ENCODE data around the gene EPHX1. TPM values are rescaled to one million over a fixed set of nuclear protein-coding genes. Genes with fewer than 3 reads are reported as not detected.

EPHX1 gene
- total and polyA plus RNA-seq, 2 donors (not counting 1 experiment from before 2014, with no cell fraction given): 0.75 to 4.2 TPM

GRCh38 chr1:225825607-225826007 is 15.7 kb downstream of the EPHX1 start:
- no peak overlapping the region for H3K4me2 ChIP-seq (replicated peaks; ENCODE audit: low read depth, low read length, poor library complexity, severe bottlenecking)
- DNase-seq (no peak), ATAC-seq (ENCODE audit: low read depth) (no peak)
- no peaks in the 10 kb centered on the region for H3K9me3 ChIP-seq (ENCODE audit: control extremely low read depth in 1 of 3, control insufficient read depth in 2 of 3, insufficient read depth in 1 of 3, low read length in 2 of 3)
- Mint-ChIP-seq H3K4me1 (no peaks in the 10 kb centered on the region), H3K4me3 (no peak overlapping the region), H3K27ac (no peak overlapping the region), H3K9me3 (ENCODE audit: insufficient read depth) (no peaks in the 10 kb centered on the region), H3K27me3 (no peaks in the 10 kb centered on the region)
- POLR2A ChIA-PET: no interaction called here
- H3K27me3 ChIP-seq (replicated peaks in 1 of 4; ENCODE audit: control extremely low read depth in 1 of 4, control insufficient read depth in 3 of 4, insufficient read depth in 4 of 4, low read length in 3 of 4): peaks cover 0 to 2% (median 0%) of the 10 kb centered on the region in 4 experiments
- no peaks in the 10 kb centered on the region for H4K20me1 ChIP-seq (ENCODE audit: control insufficient read depth, insufficient read depth, low read length, poor library complexity, severe bottlenecking)
- no peak overlapping the region for H2AFZ ChIP-seq (ENCODE audit: insufficient read depth, low read depth, low read length, poor library complexity, severe bottlenecking)
- no peaks in the 10 kb centered on the region for H3K4me1 ChIP-seq (ENCODE audit: control insufficient read depth in 2 of 2, insufficient read depth in 2 of 2, low read length in 2 of 2)
- TF ChIP-seq EZH2 (IDR thresholded peaks at IDR 0.05; ENCODE audit: borderline replicate concordance, insufficient read depth, low read depth, low read length, poor library complexity, severe bottlenecking): no peak
- no peak for TF ChIP-seq CTCF (IDR thresholded peaks at IDR 0.05)
- H3K27ac ChIP-seq (ENCODE audit: low read length in 2 of 2): no peak overlapping the region
- H3K9ac ChIP-seq (ENCODE audit: low read length): no peak overlapping the region
- CTCF ChIA-PET: interaction anchor here (0.5 kb wide), 1 partner anchor 1970 kb away, joined by 3 read pairs; no protein-coding TSS in a partner anchor
- H3K79me2 ChIP-seq (ENCODE audit: control insufficient read depth, insufficient read depth, low read length): no peaks in the 10 kb centered on the region
- 76% methylated on average over 5 of the region's 7 CpGs for WGBS (ENCODE audit: insufficient coverage)
- H3K36me3 ChIP-seq (replicated peaks in 1 of 2; ENCODE audit: control extremely low read depth in 1 of 2, control insufficient read depth in 1 of 2, extremely low read depth in 1 of 2, insufficient read depth in 2 of 2, low read length in 1 of 2): no peaks in the 10 kb centered on the region
- intact Hi-C loops (cut with micrococcal nuclease): no loop called here
- H3K4me3 ChIP-seq (ENCODE audit: control extremely low read depth in 1 of 5, extremely low read depth in 1 of 5, insufficient read depth in 1 of 5, low read depth in 2 of 5, low read length in 4 of 5): no peak overlapping the region

GRCh38 chr1:225827076-225827475 is 17.2 kb downstream of the EPHX1 start:
- no peak overlapping the region for H3K4me3 Mint-ChIP-seq
- H3K4me1 Mint-ChIP-seq: no peaks in the 10 kb centered on the region
- peaks cover 0 to 2% (median 0%) of the 10 kb centered on the region in 4 experiments for H3K27me3 ChIP-seq (replicated peaks in 1 of 4; ENCODE audit: control extremely low read depth in 1 of 4, control insufficient read depth in 3 of 4, insufficient read depth in 4 of 4, low read length in 3 of 4)
- no peaks in the 10 kb centered on the region for H3K79me2 ChIP-seq (ENCODE audit: control insufficient read depth, insufficient read depth, low read length)
- WGBS (ENCODE audit: insufficient coverage): 79% methylated on average over 8 of the region's 8 CpGs
- H3K4me1 ChIP-seq (ENCODE audit: control insufficient read depth in 2 of 2, insufficient read depth in 2 of 2, low read length in 2 of 2): no peaks in the 10 kb centered on the region
- CTCF ChIA-PET: interaction anchor here (0.9 kb wide), 1 partner anchor 92 kb away, joined by 3 read pairs; no protein-coding TSS in a partner anchor
- no peak overlapping the region for H3K4me2 ChIP-seq (replicated peaks; ENCODE audit: low read depth, low read length, poor library complexity, severe bottlenecking)
- no peak overlapping the region for H3K27ac Mint-ChIP-seq
- DNase-seq: no peak
- no peak overlapping the region for H3K27ac ChIP-seq (ENCODE audit: low read length in 2 of 2)
- no peaks in the 10 kb centered on the region for H4K20me1 ChIP-seq (ENCODE audit: control insufficient read depth, insufficient read depth, low read length, poor library complexity, severe bottlenecking)
- intact Hi-C loops (cut with micrococcal nuclease): no loop called here
- no peak for ATAC-seq (ENCODE audit: low read depth)
- no peak overlapping the region for H3K4me3 ChIP-seq (ENCODE audit: control extremely low read depth in 1 of 5, extremely low read depth in 1 of 5, insufficient read depth in 1 of 5, low read depth in 2 of 5, low read length in 4 of 5)
- no peak overlapping the region for H2AFZ ChIP-seq (ENCODE audit: insufficient read depth, low read depth, low read length, poor library complexity, severe bottlenecking)
- no peaks in the 10 kb centered on the region for H3K27me3 Mint-ChIP-seq
- POLR2A ChIA-PET: no interaction called here
- no peaks in the 10 kb centered on the region for H3K9me3 ChIP-seq (ENCODE audit: control extremely low read depth in 1 of 3, control insufficient read depth in 2 of 3, insufficient read depth in 1 of 3, low read length in 2 of 3)
- no peak overlapping the region for H3K9ac ChIP-seq (ENCODE audit: low read length)
- no peaks in the 10 kb centered on the region for H3K36me3 ChIP-seq (replicated peaks in 1 of 2; ENCODE audit: control extremely low read depth in 1 of 2, control insufficient read depth in 1 of 2, extremely low read depth in 1 of 2, insufficient read depth in 2 of 2, low read length in 1 of 2)
- H3K9me3 Mint-ChIP-seq (ENCODE audit: insufficient read depth): no peaks in the 10 kb centered on the region
- TF ChIP-seq CTCF (IDR thresholded peaks at IDR 0.05): no peak
- no peak for TF ChIP-seq EZH2 (IDR thresholded peaks at IDR 0.05; ENCODE audit: borderline replicate concordance, insufficient read depth, low read depth, low read length, poor library complexity, severe bottlenecking)
